RWPE2 (cell line): ENCODE measurements around the gene IL13.

Experiments
- ATAC-seq: fragments of 200-7000 bp; cut with Tn5 transposase; 3 replicates; pipeline ENCODE4 v1.9.1; 2021; ENCODE audit warnings: low read depth
- DNase-seq: peaks from one replicate; pipeline ENCODE4 v3.0.0-alpha.2; 2020; ENCODE audit warnings: low spot score
- H3K27ac ChIP-seq: fragments of 450-650 bp; 2 replicates; pipeline ENCODE4 v1.5.1; 2017; ENCODE audit warnings: mild to moderate bottlenecking; ENCODE audit not compliant: poor library complexity, severe bottlenecking
- H3K27me3 ChIP-seq: fragments of 250-450 bp; sonication (Bioruptor Pico); 2 replicates; pipeline ENCODE4 v1.5.1; 2021; ENCODE audit warnings: mild to moderate bottlenecking, moderate library complexity; ENCODE audit not compliant: insufficient read depth, poor library complexity, severe bottlenecking
- H3K36me3 ChIP-seq: fragments of 250-450 bp; sonication (Bioruptor Pico); 2 replicates; pipeline ENCODE4 v1.5.1; 2020; ENCODE audit warnings: low read depth, mild to moderate bottlenecking, moderate library complexity
- H3K4me1 ChIP-seq: fragments of 250-450 bp; sonication (Bioruptor Pico); 2 replicates; pipeline ENCODE4 v1.5.1; 2021; ENCODE audit warnings: mild to moderate bottlenecking, moderate library complexity; ENCODE audit not compliant: insufficient read depth, poor library complexity, severe bottlenecking
- H3K4me3 ChIP-seq: fragments of 250-450 bp; sonication (Bioruptor Pico); 2 replicates; pipeline ENCODE4 v1.5.1; 2021; ENCODE audit warnings: mild to moderate bottlenecking, moderate library complexity; ENCODE audit not compliant: severe bottlenecking
- H3K9me3 ChIP-seq: fragments of 250-450 bp; sonication (Bioruptor Pico); 2 replicates; pipeline ENCODE4 v1.5.1; 2021; ENCODE audit warnings: mild to moderate bottlenecking, moderate library complexity; ENCODE audit not compliant: severe bottlenecking
- TF ChIP-seq, protein P1 (sequence below): fragments of 450-650 bp; IDR thresholded peaks from one replicate; pipeline ENCODE4 v1.5.1; 2017; ENCODE audit warnings: mild to moderate bottlenecking, moderate library complexity; ENCODE audit not compliant: poor library complexity, severe bottlenecking

Gene IL13

DNA sequence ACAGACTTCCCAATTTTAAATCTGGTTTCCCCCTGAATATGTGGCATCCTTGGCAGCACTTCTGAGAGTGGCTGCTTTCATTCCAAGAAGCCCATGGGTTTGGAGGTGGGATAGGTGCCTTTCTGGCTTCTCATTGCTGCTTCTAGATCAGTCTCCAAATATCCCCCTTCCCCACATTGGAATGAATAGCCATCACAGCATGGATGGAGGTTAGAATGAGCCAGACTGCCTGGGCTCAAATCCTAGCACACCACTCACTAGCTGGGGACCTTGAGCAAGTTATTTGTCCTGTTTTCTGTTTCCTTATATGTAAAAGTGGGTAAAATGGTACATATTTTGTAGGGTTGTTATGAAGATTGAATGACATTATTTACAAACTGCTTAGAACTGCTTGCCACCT is 13.8 kb upstream of the IL13 start:
- H3K27ac ChIP-seq, result no peak overlapping the region
- H3K36me3 ChIP-seq, result peaks cover 36% of the 10 kb centered on the region
- ATAC-seq, result no peak
- no peak for DNase-seq
- no peak overlapping the region for H3K4me3 ChIP-seq
- TF ChIP-seq, protein P1, sequence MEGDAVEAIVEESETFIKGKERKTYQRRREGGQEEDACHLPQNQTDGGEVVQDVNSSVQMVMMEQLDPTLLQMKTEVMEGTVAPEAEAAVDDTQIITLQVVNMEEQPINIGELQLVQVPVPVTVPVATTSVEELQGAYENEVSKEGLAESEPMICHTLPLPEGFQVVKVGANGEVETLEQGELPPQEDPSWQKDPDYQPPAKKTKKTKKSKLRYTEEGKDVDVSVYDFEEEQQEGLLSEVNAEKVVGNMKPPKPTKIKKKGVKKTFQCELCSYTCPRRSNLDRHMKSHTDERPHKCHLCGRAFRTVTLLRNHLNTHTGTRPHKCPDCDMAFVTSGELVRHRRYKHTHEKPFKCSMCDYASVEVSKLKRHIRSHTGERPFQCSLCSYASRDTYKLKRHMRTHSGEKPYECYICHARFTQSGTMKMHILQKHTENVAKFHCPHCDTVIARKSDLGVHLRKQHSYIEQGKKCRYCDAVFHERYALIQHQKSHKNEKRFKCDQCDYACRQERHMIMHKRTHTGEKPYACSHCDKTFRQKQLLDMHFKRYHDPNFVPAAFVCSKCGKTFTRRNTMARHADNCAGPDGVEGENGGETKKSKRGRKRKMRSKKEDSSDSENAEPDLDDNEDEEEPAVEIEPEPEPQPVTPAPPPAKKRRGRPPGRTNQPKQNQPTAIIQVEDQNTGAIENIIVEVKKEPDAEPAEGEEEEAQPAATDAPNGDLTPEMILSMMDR, result no peak
- no peaks in the 10 kb centered on the region for H3K4me1 ChIP-seq
- no peaks in the 10 kb centered on the region for H3K27me3 ChIP-seq
- H3K9me3 ChIP-seq, result no peaks in the 10 kb centered on the region

DNA sequence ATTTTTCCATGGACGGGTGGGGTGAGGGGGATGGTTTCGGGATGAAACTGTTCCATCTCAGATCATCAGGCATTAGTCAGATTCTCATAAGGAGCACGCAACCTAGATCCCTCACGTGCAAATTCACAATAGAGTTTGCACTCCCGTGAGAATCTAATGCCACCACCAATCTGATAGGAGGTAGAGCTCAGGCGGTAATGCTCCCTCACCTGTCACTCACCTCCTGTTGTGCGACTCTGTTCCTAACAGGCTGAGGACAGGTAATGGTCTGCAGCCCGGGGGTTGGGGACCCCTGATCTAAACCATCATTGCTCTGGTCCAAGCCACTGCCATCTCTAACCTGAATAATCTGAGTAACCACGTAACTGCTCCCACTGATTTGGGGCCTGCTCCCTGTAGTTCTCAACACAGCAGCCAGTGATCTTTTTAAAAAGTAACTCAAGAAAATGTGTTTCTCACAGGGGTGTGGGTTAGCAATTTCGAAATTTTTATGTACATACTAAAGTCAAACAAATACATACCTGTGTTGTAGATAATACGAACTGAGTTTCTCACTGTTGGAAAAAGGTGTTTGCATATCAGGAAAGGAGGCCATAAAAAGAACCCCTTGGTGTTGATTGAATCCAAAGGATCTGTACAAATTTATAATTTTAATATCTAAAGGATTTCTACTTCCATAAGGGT is 11.2 kb upstream of the IL13 start:
- ATAC-seq (no peak), DNase-seq (no peak)
- Histone ChIP-seq H3K27ac (no peak overlapping the region), H3K4me3 (no peak overlapping the region), H3K9me3 (no peaks in the 10 kb centered on the region), H3K27me3 (no peaks in the 10 kb centered on the region), H3K36me3 (peaks cover 13% of the 10 kb centered on the region), H3K4me1 (no peaks in the 10 kb centered on the region)
- TF ChIP-seq, protein P1, result no peak

DNA sequence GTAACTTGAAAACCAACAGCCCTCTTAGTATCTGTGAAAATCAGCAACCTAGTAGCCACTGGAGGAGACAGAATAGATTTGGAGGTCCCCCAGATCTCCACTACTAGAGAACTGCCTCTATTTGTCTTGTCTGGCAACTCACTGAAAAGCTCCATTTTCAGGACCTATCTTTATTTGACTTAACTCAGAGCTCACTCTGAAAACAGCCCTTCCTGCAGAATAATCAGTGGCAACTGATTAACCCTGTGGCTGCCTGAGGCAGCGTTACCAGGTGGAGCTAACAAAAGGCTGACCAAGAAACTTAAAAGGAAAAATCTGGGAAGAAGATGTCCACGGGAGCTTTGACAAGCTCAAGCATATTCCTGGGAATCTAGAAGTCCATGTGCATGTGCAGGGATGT is 10.5 kb upstream of the IL13 start:
- TF ChIP-seq, protein P1, result no peak
- H3K4me1 ChIP-seq, result no peaks in the 10 kb centered on the region
- no peaks in the 10 kb centered on the region for H3K27me3 ChIP-seq
- peaks cover 7% of the 10 kb centered on the region for H3K36me3 ChIP-seq
- no peak for ATAC-seq
- no peak overlapping the region for H3K4me3 ChIP-seq
- no peaks in the 10 kb centered on the region for H3K9me3 ChIP-seq
- no peak for DNase-seq
- H3K27ac ChIP-seq, result no peak overlapping the region

DNA sequence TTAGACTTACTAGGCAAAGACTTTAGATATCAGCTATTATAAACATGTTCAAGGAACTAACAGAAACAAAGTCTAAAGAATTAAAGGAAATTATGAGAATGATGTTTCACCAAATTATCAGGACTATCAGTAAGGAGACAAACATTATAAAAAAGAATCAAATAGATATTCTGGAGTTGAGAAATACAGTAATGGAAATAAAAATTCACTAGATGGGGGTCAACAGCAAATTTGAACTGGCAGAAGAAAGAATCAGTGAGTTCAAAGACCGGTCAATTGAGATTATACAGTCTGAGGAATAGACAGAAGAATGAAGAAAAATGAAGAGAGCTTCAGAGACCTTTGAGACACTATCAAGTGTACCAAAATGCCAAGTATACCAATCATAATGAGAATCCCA is 9.6 kb upstream of the IL13 start:
- Histone ChIP-seq H3K36me3 (no peaks in the 10 kb centered on the region), H3K9me3 (no peaks in the 10 kb centered on the region), H3K4me1 (no peaks in the 10 kb centered on the region), H3K27me3 (no peaks in the 10 kb centered on the region), H3K4me3 (no peak overlapping the region), H3K27ac (no peak overlapping the region)
- TF ChIP-seq, protein P1, result no peak
- DNase-seq (no peak), ATAC-seq (no peak)

DNA sequence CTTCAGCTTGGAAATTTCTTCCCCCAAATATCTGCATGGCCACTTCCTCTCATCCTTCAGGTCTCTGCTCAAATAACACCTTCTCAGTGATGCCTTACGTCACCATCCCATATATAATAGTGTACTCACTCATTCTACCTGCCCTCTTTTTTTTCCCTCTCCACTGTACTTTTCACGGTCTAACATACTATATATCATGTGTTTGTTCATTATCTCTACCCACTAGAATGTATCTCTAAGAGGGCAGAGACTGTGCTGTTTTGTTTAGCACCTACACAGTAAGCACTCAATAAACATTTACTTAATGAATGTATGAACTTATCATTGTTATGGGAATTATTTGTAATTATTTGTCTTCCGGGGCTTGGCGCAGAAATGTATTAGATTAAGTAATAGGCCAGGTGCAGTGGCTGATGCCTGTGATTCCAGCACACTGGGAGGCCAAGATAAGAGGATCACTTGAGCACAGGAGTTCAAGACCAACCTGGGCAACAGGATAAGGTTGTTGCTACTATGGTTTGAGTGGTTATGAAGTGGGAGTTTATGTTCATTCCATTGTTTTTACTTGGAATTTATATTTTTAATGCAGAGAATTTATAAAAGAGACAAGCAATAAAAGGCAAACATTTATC is 6.0 kb upstream of the IL13 start:
- peaks cover 6% of the 10 kb centered on the region for H3K27me3 ChIP-seq
- TF ChIP-seq, protein P1, result no peak
- no peaks in the 10 kb centered on the region for H3K9me3 ChIP-seq
- H3K27ac ChIP-seq, result no peak overlapping the region
- no peaks in the 10 kb centered on the region for H3K4me1 ChIP-seq
- no peak overlapping the region for H3K4me3 ChIP-seq
- no peaks in the 10 kb centered on the region for H3K36me3 ChIP-seq
- DNase-seq, result no peak
- ATAC-seq, result no peak
